Measurements from ENCODE around the gene MAMDC4. TPM values are rescaled to one million over a fixed set of nuclear protein-coding genes. Genes with fewer than 3 reads are reported as not detected.
A peak's percentile ranks its signal among the peaks of the same experiment; 100 is the strongest.
"Not testable (repeated sequence)": the region's sequence is repeated elsewhere in the genome, so short reads cannot be mapped to it uniquely, and the experiment has no call there.

MAMDC4 gene
- total RNA-seq, 1 donor: 0.81 TPM

- no peak overlapping the region for H3K4me3 ChIP-seq (ENCODE audit: low read depth, low read length)
- no peak for TF ChIP-seq CTCF (IDR thresholded peaks at IDR 0.05; ENCODE audit: insufficient read depth, low read length)
- no peak for DNase-seq (ENCODE audit: low read depth)
These were observed 14.8 kb upstream of the MAMDC4 start for GRCh38 chr9:136837146-136837855.

DNA sequence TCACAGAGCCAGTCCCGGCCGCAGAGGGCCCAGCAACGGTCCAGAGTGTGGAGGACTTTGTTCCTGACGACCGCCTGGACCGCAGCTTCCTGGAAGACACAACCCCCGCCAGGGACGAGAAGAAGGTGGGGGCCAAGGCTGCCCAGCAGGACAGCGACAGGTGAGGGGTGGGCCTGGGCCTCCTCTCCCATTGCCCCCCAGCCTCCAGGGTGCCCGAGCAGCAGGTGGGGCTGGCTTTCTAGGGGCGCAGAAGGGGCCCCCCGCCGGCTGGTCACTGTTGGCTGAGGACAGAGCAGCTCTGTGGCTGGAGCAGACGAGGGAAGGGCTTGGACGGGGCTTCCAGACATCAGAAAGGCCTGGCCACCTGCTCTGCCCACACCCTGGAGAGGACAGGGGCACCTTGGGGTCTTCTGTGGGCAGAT is 14.3 kb upstream of the MAMDC4 start:
- not testable (repeated sequence) for DNase-seq (ENCODE audit: low read depth); H3K4me3 ChIP-seq (ENCODE audit: low read depth, low read length)

DNA sequence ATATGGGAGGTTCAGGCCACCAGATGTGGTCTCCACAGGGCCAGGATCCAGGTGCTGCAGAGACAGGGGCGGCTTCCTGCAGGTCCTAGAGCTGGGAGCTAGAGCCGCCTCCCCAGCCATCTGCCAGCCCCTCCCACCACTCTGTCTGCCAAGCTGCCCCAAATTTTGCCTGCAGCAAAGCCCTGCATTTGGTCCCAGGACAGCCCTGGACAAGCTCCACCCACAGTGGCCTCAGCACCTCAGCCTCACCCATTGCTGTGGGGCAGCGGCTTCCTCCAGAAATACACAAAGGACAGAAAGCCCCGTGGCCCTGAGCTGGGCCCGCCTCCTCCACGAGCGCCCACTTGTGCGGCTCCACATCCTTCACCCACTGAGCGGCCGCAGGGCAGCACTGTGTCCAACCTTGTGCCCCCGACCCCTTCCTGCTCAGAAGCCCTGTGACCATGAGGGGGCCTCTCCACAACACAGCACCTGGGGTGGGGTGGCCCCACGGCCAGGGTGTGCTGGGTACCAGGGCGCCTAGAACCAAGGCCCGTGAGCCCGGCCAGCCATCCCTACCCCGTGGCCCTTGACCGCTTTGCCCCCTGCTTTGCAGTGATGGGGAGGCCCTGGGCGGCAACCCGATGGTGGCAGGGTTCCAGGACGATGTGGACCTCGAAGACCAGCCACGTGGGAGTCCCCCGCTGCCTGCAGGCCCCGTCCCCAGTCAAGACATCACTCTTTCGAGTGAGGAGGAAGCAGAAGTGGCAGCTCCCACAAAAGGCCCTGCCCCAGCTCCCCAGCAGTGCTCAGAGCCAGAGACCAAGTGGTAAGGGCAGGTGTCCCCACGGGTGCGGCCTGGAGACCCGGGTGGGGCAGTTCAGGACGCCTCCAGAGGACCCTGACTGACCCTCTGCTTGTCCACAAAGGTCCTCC is 13.6 kb upstream of the MAMDC4 start:
- no peak overlapping the region for H3K4me3 ChIP-seq (ENCODE audit: low read depth, low read length)
- TF ChIP-seq CTCF (IDR thresholded peaks at IDR 0.05; ENCODE audit: insufficient read depth, low read length): no peak
- DNase-seq (ENCODE audit: low read depth): no peak

- H3K4me3 ChIP-seq (ENCODE audit: low read depth, low read length): no peak overlapping the region
- no peak for DNase-seq (ENCODE audit: low read depth)
- TF ChIP-seq CTCF (IDR thresholded peaks at IDR 0.05; ENCODE audit: insufficient read depth, low read length): no peak
These were observed 12.7 kb upstream of the MAMDC4 start for GRCh38 chr9:136839229-136840139.

DNA sequence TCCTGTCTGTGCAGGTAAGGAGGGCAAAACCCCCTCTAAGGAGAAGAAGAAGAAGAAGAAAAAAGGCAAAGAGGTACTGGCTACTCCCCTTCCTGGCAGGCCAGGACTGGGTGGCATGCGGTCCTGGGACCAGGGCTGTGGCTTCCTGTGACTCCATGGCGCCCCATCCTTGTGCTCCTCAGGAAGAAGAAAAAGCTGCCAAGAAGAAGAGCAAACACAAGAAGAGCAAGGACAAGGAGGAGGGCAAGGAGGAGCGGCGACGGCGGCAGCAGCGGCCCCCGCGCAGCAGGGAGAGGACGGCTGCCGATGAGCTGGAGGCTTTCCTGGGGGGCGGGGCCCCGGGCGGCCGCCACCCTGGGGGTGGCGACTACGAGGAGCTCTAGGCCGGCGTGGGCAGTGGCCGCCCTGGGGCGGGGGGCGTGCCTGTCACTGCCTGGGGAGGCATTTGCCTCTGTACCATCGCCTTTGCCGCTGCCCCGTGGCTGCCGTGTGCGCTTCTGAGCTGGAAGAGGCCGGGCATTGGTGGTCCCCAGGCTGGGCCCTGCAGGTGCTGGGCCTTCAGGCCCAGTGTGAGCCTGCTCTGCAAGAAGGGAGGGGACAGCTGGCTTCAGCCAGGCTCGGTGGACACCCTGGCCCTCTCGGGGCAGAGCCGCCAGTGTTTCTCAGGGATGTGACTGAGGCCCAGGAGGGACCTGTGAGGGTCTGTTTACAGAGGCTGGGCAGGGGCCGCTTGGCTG is 11.8 kb upstream of the MAMDC4 start:
- no peak for TF ChIP-seq CTCF (IDR thresholded peaks at IDR 0.05; ENCODE audit: insufficient read depth, low read length)
- H3K4me3 ChIP-seq (ENCODE audit: low read depth, low read length): no peak overlapping the region
- no peak for DNase-seq (ENCODE audit: low read depth)

DNA sequence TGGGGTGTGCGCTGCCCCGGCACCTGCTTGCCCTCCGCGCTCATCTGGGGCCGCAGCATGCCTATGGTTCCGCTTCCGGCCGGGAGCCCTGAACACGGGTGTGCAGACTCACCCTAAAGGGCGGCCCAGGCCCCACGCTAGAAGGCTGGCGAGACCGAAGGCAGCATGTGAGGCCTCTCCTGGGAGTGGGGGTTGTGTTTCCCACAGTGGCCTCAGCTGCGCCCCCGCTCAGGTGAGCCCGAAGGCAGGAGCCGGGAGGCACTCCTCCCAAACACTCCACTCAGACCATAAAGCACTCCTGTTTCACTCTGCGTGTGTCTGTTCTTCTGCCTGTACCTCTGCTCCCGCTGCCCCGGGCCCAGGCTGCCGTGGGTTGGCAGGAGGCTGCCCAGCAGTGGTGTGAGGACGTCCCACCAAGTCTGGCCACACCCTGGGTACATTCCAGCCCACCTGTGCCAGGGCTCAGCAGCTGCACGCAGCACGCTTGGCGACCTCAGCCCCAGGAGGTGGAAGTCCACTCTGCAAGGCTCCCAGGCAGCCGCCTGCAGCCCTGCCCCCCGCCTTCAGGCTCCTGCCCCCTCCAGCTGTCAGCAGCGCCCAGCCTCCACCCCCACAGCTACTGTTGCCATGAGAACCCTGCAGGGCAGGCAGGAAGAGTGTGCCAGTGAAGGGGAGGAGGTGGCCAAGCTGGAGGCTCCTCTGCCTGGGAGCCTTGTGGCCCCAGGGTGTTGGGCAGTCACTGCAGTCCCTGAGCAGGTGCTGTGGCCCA is 11.1 kb upstream of the MAMDC4 start:
- H3K4me3 ChIP-seq (ENCODE audit: low read depth, low read length): no peak overlapping the region
- DNase-seq (ENCODE audit: low read depth): peak; percentile 25
- no peak for TF ChIP-seq CTCF (IDR thresholded peaks at IDR 0.05; ENCODE audit: insufficient read depth, low read length)

- H3K4me3 ChIP-seq (ENCODE audit: low read depth, low read length); DNase-seq (ENCODE audit: low read depth): not testable (repeated sequence)
These were observed 10.3 kb upstream of the MAMDC4 start for GRCh38 chr9:136841646-136842379.
